ENCODE measurements around the gene TRIM14. TPM values are rescaled to one million over a fixed set of nuclear protein-coding genes. Genes with fewer than 3 reads are reported as not detected.

TRIM14 gene
- total and polyA plus RNA-seq, 2 of the 13 experiments (the other 11 are each of a cell fraction or from before 2014, with no cell fraction given): 9.2 to 13.0 TPM

DNA sequence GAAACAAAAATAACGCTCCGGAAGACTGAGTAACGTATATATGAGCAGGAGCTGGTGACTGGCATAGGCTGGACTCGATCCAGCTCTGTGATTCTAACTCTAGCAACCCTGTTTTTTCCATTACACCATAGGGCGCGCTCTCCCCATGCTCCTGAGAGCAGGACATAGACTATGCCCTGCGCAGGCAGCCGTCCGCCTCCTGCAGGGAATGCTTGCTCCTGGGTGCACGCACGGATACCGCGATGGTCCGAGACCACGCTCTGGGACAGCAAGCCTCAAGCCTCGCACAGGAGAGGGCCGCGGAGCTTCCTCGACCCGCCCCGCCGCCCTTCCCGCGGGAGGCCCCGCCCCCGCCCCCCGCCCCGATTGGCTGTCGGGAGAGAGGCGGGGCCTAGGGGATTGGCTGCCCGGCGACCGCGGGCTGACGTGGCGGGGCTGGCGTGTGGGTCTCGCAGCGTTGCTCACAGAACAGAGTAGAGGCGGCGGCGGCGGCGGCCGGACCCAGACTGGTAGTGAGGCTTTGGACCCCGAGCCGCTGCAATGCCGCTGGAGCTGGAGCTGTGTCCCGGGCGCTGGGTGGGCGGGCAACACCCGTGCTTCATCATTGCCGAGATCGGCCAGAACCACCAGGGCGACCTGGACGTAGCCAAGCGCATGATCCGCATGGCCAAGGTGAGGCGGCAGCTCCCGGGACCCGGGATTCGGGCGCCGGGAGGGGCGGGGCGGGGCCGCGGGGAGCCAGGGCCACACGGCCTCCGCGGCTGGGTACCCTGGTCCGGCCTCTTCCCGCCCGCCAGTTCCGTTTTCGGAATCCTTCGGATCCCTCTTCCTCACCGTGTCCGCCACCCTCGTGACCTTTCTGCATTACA lies 62.5 kb downstream of the TRIM14 start, which contains the start of gene NANS (continued):
- no peak for TF ChIP-seq ZNF782 (CRISPR knock-in tag; IDR thresholded peaks at IDR 0.05; ENCODE audit: borderline replicate concordance)
- TF ChIP-seq ZBTB20 (CRISPR knock-in tag; IDR thresholded peaks at IDR 0.05; ENCODE audit: borderline replicate concordance, low read depth): no peak; the same call in 1 of the 2 replicates
- no peak for TF ChIP-seq RCOR2 (CRISPR knock-in tag; IDR thresholded peaks at IDR 0.05)
- no peak for TF ChIP-seq TCF7 (IDR thresholded peaks at IDR 0.05; ENCODE audit: low read depth)
- peak; percentile 75 for TF ChIP-seq ZNF451 (CRISPR knock-in tag; IDR thresholded peaks at IDR 0.05)
- peak; percentile 64; the same call in 1 of the 2 replicates for TF ChIP-seq ELF4 (CRISPR knock-in tag; IDR thresholded peaks at IDR 0.05; ENCODE audit: borderline replicate concordance)
- TF ChIP-seq PRMT3 (CRISPR knock-in tag; IDR thresholded peaks at IDR 0.05; ENCODE audit: borderline replicate concordance, low read depth): no peak
- peak; percentile 45; the same call in 1 of the 2 replicates for TF ChIP-seq CEBPG (CRISPR knock-in tag; IDR thresholded peaks at IDR 0.05)
- no peak; the same call in none of the 2 replicates for TF ChIP-seq DNMT3B (CRISPR knock-in tag; conservative IDR thresholded peaks at IDR 0.05)
- peak; percentile 75 for TF ChIP-seq SALL1 (CRISPR knock-in tag; IDR thresholded peaks at IDR 0.05)
- TF ChIP-seq, protein P1, sequence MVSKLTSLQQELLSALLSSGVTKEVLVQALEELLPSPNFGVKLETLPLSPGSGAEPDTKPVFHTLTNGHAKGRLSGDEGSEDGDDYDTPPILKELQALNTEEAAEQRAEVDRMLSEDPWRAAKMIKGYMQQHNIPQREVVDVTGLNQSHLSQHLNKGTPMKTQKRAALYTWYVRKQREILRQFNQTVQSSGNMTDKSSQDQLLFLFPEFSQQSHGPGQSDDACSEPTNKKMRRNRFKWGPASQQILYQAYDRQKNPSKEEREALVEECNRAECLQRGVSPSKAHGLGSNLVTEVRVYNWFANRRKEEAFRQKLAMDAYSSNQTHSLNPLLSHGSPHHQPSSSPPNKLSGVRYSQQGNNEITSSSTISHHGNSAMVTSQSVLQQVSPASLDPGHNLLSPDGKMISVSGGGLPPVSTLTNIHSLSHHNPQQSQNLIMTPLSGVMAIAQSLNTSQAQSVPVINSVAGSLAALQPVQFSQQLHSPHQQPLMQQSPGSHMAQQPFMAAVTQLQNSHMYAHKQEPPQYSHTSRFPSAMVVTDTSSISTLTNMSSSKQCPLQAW (CRISPR knock-in tag; IDR thresholded peaks at IDR 0.05): 0 out of 2 replicates have a peak, but pooled peaks have one; percentile 48
- TF ChIP-seq ISX (CRISPR knock-in tag; conservative IDR thresholded peaks at IDR 0.05): peak; percentile 23; the same call in 1 of the 2 replicates
- TF ChIP-seq, protein P2, sequence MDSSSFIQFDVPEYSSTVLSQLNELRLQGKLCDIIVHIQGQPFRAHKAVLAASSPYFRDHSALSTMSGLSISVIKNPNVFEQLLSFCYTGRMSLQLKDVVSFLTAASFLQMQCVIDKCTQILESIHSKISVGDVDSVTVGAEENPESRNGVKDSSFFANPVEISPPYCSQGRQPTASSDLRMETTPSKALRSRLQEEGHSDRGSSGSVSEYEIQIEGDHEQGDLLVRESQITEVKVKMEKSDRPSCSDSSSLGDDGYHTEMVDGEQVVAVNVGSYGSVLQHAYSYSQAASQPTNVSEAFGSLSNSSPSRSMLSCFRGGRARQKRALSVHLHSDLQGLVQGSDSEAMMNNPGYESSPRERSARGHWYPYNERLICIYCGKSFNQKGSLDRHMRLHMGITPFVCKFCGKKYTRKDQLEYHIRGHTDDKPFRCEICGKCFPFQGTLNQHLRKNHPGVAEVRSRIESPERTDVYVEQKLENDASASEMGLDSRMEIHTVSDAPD (CRISPR knock-in tag; IDR thresholded peaks at IDR 0.05): no peak
- TF ChIP-seq, protein P3, sequence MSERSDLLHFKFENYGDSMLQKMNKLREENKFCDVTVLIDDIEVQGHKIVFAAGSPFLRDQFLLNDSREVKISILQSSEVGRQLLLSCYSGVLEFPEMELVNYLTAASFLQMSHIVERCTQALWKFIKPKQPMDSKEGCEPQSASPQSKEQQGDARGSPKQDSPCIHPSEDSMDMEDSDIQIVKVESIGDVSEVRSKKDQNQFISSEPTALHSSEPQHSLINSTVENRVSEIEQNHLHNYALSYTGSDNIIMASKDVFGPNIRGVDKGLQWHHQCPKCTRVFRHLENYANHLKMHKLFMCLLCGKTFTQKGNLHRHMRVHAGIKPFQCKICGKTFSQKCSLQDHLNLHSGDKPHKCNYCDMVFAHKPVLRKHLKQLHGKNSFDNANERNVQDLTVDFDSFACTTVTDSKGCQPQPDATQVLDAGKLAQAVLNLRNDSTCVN (CRISPR knock-in tag; IDR thresholded peaks at IDR 0.05; ENCODE audit: borderline replicate concordance): no peak
- TF ChIP-seq, protein P4, sequence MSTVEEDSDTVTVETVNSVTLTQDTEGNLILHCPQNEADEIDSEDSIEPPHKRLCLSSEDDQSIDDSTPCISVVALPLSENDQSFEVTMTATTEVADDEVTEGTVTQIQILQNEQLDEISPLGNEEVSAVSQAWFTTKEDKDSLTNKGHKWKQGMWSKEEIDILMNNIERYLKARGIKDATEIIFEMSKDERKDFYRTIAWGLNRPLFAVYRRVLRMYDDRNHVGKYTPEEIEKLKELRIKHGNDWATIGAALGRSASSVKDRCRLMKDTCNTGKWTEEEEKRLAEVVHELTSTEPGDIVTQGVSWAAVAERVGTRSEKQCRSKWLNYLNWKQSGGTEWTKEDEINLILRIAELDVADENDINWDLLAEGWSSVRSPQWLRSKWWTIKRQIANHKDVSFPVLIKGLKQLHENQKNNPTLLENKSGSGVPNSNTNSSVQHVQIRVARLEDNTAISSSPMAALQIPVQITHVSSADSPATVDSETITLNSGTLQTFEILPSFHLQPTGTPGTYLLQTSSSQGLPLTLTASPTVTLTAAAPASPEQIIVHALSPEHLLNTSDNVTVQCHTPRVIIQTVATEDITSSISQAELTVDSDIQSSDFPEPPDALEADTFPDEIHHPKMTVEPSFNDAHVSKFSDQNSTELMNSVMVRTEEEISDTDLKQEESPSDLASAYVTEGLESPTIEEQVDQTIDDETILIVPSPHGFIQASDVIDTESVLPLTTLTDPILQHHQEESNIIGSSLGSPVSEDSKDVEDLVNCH (CRISPR knock-in tag; IDR thresholded peaks at IDR 0.05): no peak
- 0 out of 2 replicates have a peak, but pooled peaks have one; percentile 60 for TF ChIP-seq ZNF20 (CRISPR knock-in tag; IDR thresholded peaks at IDR 0.05)
- no peak for TF ChIP-seq PAX8 (CRISPR knock-in tag; IDR thresholded peaks at IDR 0.05; ENCODE audit: borderline replicate concordance)
- TF ChIP-seq HMG20A (CRISPR knock-in tag; IDR thresholded peaks at IDR 0.05; ENCODE audit: borderline replicate concordance): 0 out of 2 replicates have a peak, but pooled peaks have one; percentile 30
- 0 out of 2 replicates have a peak, but pooled peaks have one; percentile 2 for TF ChIP-seq NR2F6 (IDR thresholded peaks at IDR 0.05)
- peak; percentile 11; the same call in 1 of the 2 replicates for TF ChIP-seq NR2F6 (CRISPR knock-in tag; IDR thresholded peaks at IDR 0.05)
- TF ChIP-seq ZNF749 (CRISPR knock-in tag; IDR thresholded peaks at IDR 0.05; ENCODE audit: borderline replicate concordance): peak; percentile 95
- no peak; the same call in 1 of the 2 replicates for TF ChIP-seq MXD4 (CRISPR knock-in tag; IDR thresholded peaks at IDR 0.05)
- no peak for TF ChIP-seq HDAC6 (IDR thresholded peaks at IDR 0.05; ENCODE audit: low read depth, low read length)
- TF ChIP-seq BORCS8-MEF2B (CRISPR knock-in tag; IDR thresholded peaks at IDR 0.05): peak; percentile 40; the same call in 1 of the 2 replicates

All from HepG2 (cell line).